ENCODE measurements around the gene FAF1.

DNA sequence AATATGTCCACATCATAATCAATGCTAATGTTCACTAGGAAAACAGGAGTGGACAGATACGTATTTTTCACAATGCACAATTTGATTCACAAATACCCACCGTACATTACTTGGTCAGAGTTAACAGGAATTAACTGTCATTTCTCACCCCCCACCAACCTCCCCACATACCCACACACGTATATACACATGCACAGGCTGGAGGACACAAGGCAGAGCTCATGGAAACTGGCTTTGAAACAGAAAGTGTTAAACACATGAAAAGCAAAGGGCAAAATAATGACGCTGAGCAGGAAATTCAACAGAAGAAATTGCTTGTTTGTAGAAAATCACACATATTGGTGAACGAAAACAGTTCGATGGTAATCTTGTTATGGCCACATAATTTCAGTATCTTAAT, 348.4 kb downstream of the FAF1 start:
- TF ChIP-seq POLR2A (IDR thresholded peaks at IDR 0.05) = no peak
- TF ChIP-seq, protein P1, sequence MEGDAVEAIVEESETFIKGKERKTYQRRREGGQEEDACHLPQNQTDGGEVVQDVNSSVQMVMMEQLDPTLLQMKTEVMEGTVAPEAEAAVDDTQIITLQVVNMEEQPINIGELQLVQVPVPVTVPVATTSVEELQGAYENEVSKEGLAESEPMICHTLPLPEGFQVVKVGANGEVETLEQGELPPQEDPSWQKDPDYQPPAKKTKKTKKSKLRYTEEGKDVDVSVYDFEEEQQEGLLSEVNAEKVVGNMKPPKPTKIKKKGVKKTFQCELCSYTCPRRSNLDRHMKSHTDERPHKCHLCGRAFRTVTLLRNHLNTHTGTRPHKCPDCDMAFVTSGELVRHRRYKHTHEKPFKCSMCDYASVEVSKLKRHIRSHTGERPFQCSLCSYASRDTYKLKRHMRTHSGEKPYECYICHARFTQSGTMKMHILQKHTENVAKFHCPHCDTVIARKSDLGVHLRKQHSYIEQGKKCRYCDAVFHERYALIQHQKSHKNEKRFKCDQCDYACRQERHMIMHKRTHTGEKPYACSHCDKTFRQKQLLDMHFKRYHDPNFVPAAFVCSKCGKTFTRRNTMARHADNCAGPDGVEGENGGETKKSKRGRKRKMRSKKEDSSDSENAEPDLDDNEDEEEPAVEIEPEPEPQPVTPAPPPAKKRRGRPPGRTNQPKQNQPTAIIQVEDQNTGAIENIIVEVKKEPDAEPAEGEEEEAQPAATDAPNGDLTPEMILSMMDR (IDR thresholded peaks at IDR 0.05 in 4 of 5, conservative IDR thresholded peaks at IDR 0.05 in 1 of 5) = no peak
